Activated CD8-positive, alpha-beta memory T cell treated with anti-CD3 and anti-CD28 coated beads, Interleukin-2, amount 50 U/mL, for 48 hours (primary cell): ENCODE data around the gene IGF1.

Experiments used
- DNase-seq: peaks from one replicate; pipeline ENCODE4 v3.0.0-alpha.2; 2020

IGF1 gene

DNA sequence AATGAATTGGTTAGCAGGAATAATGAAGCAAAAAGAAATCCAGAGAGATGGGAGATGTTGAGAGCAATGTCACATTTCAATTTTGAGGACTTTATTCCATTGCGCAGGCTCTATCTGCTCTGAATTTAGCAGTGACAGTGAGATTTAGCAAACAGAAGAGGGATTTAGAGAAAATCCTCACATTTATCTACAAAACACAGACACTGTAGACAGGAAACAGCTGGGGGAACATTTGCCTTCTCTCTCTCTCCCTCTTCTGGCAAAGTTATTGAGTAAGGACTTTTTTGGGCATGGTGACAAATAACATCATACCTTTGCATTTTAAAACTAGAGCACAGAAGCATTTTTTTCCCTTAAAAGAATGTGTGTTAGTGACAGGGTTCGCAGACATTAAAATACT, at the start of gene IGF1:
Gene IGF1, minus strand, starts transcription at position 158 of the 400 bp plus-strand sequence. CDS start 182 bp downstream, outside the sequence.
- DNase-seq = no peak

GRCh38 chr12:102528111-102528510, 47.7 kb upstream of the IGF1 start:
- DNase-seq = no peak

DNA sequence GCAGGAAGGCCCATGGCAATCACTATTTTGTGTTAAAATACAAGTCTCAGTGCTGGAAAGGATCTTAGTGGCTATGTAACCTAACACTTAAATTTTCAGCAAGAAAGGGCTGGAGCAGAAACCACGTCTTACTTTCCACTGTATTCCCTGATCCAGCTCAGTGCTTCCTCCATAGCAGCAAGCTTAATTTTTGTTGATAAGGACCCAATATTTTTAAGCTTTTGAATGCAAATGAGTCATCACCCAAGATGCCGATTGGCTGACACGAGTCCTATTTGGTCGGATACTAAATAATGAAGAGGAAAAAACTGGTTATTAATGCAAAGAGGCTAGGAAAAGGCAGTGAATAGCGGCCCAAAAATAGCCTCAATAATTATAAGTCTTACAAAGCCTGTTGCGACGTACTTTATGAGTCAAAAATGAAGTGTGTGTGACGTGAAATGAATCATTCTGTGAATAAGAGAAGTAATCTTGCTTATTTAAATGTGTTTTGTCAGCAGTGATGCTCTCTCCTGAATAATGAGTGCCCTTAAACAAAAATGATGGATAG, 46.9 kb upstream of the IGF1 start:
- no peak for DNase-seq

- DNase-seq = no peak
Observed at GRCh38 chr12:102526656-102527055, 46.3 kb upstream of the IGF1 start.

- DNase-seq = no peak
Observed at GRCh38 chr12:102522768-102523167, 42.4 kb upstream of the IGF1 start.

DNA sequence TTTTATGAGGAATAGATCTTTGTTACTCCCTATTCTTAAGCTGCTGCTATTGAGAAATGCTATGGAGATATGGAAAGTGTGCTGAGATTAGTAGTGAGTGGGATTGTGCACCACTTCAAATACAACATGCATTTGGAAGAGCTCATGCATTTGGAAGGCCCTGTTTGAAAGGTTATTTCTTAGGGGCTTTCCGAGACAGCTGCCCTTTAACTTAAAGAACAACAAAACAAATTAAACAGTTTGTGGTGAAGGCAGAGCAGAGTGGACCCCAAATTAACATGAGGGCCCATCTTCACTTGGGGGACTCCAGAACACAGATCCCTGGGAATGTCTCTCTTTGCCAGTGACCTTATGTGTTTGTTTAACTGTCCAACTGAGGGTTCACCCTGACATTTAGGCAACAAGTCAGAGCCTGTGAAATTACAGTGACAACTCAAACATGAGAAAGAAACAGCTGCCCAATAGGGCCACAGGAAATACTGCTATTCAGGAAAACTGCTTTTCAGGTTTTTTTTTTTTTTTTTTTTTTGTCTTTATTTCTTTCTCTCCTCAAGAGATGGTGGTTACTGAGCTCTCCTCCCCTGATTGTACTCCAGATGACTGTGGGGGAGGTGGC, 41.4 kb upstream of the IGF1 start:
- no peak for DNase-seq

GRCh38 chr12:102518871-102519270, 38.5 kb upstream of the IGF1 start:
- DNase-seq = no peak

GRCh38 chr12:102514696-102515095, 34.3 kb upstream of the IGF1 start:
- DNase-seq = no peak

DNA sequence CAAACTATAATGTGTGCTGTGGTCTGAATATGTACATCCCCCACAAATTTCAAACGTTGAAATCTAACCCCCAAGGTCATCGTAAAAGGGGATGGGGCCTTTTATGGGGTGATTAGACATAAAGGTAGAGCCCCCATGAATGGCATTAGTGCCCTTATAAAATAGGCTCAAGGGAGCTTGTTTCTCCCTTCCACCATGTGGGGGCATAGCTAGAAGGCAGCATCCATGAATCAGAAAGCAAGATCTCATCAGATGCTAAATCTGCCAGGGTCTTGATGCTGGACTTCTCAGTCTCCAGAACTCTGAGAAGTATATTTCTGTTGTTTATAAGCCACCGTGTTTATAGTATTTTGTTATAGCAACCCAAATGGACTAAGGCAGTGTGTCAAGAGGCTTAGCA, 33.4 kb upstream of the IGF1 start:
- no peak for DNase-seq

- DNase-seq = no peak
Observed at GRCh38 chr12:102513272-102513671, 32.9 kb upstream of the IGF1 start.

DNA sequence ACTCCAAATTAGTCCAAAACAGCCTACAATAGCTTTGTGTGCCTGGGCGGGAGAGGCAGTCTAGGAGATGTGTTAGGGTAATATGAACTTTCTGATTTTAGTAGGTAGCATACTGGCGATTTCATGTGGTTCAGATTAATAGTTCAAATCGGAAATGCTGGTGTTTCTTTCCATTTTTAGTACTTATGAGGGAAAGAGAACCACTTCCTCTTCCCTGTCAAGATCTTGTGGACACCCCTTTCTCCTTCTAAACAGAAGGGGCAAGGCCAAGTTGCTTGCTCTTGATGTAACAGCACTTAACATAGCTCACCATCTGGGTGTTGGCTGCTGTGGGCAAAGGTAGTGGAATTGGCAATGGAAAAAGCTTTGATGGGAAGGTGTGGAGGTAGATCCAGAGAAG, 32.2 kb upstream of the IGF1 start:
- DNase-seq = no peak

DNA sequence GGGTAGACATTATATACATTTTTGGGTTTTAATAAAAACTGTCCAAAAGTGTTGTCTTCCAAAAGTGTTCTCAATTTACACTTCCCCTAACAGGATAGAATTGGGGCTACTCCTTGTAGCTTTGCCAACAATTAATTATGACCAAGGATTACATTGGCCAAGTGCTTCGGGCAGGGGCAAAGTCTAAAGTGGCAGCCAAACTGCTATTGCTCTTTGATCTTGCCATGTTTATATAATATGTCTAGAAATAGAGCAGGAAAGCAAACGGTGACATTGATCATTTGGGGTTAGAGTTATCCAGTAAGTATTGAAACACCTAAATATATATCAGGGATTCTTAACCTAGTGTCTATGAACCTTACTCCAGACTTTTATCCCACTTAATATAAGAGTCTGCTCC, 31.2 kb upstream of the IGF1 start:
- no peak for DNase-seq

GRCh38 chr12:102510463-102510862, 30.1 kb upstream of the IGF1 start:
- no peak for DNase-seq

GRCh38 chr12:102510031-102510430, 29.7 kb upstream of the IGF1 start:
- DNase-seq = no peak

DNA sequence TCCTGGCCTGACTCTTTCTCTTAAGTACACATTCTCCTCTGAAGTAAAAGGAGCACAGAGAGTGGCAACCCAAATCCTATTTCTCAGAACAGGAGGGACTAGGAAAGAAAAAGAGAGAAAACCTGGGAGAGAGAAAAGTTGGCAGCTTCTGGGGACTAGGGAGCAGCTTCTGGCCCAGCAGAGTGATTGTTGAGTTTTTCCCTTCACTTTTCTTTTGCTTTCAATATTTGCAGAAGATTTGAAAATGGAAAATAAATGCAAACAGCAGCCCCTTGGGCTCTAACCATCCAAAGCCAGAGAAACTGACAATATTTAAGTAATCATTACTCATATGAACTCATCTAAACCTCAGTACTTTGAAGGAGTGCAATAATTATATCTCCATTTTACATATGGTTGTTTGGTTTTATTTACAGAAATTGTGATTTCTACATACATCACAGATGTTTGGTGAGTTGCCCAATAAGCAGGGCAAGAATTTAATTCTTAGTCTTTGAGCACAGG, 28.8 kb upstream of the IGF1 start:
- DNase-seq = no peak

GRCh38 chr12:102508052-102508451, 27.7 kb upstream of the IGF1 start:
- no peak for DNase-seq

- no peak for DNase-seq
Observed at GRCh38 chr12:102507301-102507700, 26.9 kb upstream of the IGF1 start.

GRCh38 chr12:102504871-102505270, 24.5 kb upstream of the IGF1 start:
- DNase-seq = no peak

GRCh38 chr12:102504280-102504679, 23.9 kb upstream of the IGF1 start:
- no peak for DNase-seq

DNA sequence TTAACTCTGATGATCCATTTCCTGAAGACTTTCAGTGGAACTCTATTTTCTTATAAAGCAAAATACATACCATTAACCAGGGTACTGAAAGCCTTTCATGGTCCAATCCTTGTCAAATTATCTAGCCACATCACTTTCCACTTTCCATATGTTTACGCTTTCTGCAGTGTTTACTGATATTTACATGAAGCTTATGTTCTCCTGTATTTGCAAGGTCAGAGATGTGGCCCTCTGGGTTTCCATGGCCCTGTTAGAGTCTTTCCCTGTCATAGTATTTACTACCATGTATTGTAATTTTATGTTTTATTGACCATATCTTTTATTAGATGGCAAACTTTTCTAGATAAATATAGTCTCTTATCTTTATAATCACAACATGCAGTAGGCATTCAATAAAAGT, 23.5 kb upstream of the IGF1 start:
- DNase-seq = no peak

GRCh38 chr12:102503056-102503681, 22.8 kb upstream of the IGF1 start:
- DNase-seq = no peak

GRCh38 chr12:102501773-102502172, 21.4 kb upstream of the IGF1 start:
- DNase-seq = no peak

DNA sequence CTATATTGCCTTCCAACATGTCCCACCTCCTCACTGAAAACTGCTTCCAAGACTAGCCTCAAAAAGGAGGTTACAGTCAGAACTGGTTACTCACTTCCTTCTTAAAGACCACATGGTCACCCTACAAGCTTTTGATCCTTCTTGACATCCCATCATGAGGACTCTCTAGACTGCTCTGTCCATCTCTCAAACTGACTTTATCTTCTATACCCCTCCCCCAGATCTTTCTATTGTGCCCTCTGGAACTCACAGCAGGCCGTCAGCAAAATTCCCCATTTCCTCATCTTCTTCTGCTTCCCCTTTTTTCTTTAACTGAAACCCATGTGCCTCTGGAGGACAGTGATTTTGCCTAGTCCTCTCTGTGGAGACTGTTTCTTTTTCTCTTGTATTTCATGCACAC, 18.1 kb upstream of the IGF1 start:
- no peak for DNase-seq

DNA sequence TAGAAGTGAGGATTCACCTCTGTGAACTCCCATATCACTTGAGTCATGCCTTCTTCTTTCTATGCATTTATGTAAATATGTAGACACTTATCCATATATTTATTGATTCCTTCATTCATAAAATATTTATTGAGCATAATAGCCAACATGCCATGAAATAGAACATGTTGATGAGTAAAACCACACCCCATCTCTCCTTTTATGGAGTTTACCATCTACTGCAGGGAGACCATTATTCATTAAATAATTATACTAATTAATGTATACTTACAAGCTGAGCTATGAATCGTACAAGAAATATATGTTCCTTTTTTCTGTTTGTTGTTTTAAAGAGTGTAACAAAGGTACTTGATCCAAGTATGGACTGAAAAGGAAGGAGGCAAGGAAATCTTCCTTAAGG, 17.4 kb upstream of the IGF1 start:
- DNase-seq = no peak

GRCh38 chr12:102496591-102496990, 16.2 kb upstream of the IGF1 start:
- DNase-seq = no peak
